ENCODE data around the gene ADAP1.

The ADAP1 gene

GRCh38 chr7:996079-996872 is 41.8 kb upstream of the ADAP1 start:
- Histone ChIP-seq H3K36me3 (ENCODE audit: low read length) (no peaks in the 10 kb centered on the region), H2AFZ (ENCODE audit: low read depth, low read length, severe bottlenecking) (no peak overlapping the region), H4K20me1 (ENCODE audit: low read depth, low read length) (no peaks in the 10 kb centered on the region), H3K79me2 (ENCODE audit: insufficient read depth, low read length) (no peaks in the 10 kb centered on the region), H3K4me2 (ENCODE audit: low read depth, low read length, poor library complexity, severe bottlenecking) (peak overlapping the region; percentile 11), H3K4me3 (ENCODE audit: insufficient read depth, low read length, poor library complexity, severe bottlenecking) (no peak overlapping the region), H3F3A (ENCODE audit: insufficient read depth) (peaks cover 33% of the 10 kb centered on the region), H3K9ac (ENCODE audit: low read length) (peak overlapping the region; percentile 8; the same call in 1 of the 2 replicates), H3K9me2 (replicated peaks; ENCODE audit: insufficient read depth, low read length) (no peaks in the 10 kb centered on the region), H3K27me3 (ENCODE audit: low read length) (no peaks in the 10 kb centered on the region), H3K27ac (ENCODE audit: low read depth, low read length) (peak overlapping the region; percentile 63), H3K9me3 (ENCODE audit: insufficient read depth, low read length) (no peaks in the 10 kb centered on the region)
- TF ChIP-seq, protein P1, sequence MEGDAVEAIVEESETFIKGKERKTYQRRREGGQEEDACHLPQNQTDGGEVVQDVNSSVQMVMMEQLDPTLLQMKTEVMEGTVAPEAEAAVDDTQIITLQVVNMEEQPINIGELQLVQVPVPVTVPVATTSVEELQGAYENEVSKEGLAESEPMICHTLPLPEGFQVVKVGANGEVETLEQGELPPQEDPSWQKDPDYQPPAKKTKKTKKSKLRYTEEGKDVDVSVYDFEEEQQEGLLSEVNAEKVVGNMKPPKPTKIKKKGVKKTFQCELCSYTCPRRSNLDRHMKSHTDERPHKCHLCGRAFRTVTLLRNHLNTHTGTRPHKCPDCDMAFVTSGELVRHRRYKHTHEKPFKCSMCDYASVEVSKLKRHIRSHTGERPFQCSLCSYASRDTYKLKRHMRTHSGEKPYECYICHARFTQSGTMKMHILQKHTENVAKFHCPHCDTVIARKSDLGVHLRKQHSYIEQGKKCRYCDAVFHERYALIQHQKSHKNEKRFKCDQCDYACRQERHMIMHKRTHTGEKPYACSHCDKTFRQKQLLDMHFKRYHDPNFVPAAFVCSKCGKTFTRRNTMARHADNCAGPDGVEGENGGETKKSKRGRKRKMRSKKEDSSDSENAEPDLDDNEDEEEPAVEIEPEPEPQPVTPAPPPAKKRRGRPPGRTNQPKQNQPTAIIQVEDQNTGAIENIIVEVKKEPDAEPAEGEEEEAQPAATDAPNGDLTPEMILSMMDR (IDR thresholded peaks at IDR 0.05; ENCODE audit: insufficient read depth, low read length, poor library complexity, severe bottlenecking), result no peak
- TF ChIP-seq EZH2phosphoT487 (conservative IDR thresholded peaks at IDR 0.05; ENCODE audit: low read length), result no peak

DNA sequence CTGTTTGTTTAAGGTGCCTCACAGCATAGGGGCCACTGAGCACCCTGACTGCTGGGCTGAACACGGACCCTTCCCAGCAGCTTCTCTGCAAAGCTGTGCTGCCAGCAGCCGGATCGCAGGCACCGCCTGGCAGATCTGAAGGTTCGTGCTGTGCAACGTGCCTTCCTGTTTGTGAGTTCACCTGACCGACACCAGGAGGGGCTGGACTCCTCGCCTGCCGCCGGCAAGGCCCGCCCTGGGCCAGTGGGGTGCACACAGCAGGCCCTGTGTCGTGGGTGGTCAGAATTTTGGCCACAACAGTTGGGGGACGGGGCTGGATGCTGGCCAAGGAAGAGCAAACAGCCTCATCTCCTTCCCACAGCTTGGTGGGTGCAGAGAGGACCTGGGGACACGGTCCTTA is 41.1 kb upstream of the ADAP1 start:
- H2AFZ ChIP-seq (ENCODE audit: low read depth, low read length, severe bottlenecking), result no peak overlapping the region
- H3K9ac ChIP-seq (ENCODE audit: low read length), result peak overlapping the region; percentile 8; the same call in 1 of the 2 replicates
- no peak for TF ChIP-seq EZH2phosphoT487 (conservative IDR thresholded peaks at IDR 0.05; ENCODE audit: low read length)
- TF ChIP-seq, protein P1 (IDR thresholded peaks at IDR 0.05; ENCODE audit: insufficient read depth, low read length, poor library complexity, severe bottlenecking), result no peak
- H3F3A ChIP-seq (ENCODE audit: insufficient read depth), result peaks cover 29% of the 10 kb centered on the region
- H3K4me2 ChIP-seq (ENCODE audit: low read depth, low read length, poor library complexity, severe bottlenecking), result peak overlapping the region; percentile 11
- H3K36me3 ChIP-seq (ENCODE audit: low read length), result no peaks in the 10 kb centered on the region
- no peaks in the 10 kb centered on the region for H3K27me3 ChIP-seq (ENCODE audit: low read length)
- no peaks in the 10 kb centered on the region for H3K79me2 ChIP-seq (ENCODE audit: insufficient read depth, low read length)
- peak overlapping the region; percentile 63 for H3K27ac ChIP-seq (ENCODE audit: low read depth, low read length)
- H3K4me3 ChIP-seq (ENCODE audit: insufficient read depth, low read length, poor library complexity, severe bottlenecking), result no peak overlapping the region
- no peaks in the 10 kb centered on the region for H3K9me3 ChIP-seq (ENCODE audit: insufficient read depth, low read length)
- no peaks in the 10 kb centered on the region for H3K9me2 ChIP-seq (replicated peaks; ENCODE audit: insufficient read depth, low read length)
- H4K20me1 ChIP-seq (ENCODE audit: low read depth, low read length), result no peaks in the 10 kb centered on the region

DNA sequence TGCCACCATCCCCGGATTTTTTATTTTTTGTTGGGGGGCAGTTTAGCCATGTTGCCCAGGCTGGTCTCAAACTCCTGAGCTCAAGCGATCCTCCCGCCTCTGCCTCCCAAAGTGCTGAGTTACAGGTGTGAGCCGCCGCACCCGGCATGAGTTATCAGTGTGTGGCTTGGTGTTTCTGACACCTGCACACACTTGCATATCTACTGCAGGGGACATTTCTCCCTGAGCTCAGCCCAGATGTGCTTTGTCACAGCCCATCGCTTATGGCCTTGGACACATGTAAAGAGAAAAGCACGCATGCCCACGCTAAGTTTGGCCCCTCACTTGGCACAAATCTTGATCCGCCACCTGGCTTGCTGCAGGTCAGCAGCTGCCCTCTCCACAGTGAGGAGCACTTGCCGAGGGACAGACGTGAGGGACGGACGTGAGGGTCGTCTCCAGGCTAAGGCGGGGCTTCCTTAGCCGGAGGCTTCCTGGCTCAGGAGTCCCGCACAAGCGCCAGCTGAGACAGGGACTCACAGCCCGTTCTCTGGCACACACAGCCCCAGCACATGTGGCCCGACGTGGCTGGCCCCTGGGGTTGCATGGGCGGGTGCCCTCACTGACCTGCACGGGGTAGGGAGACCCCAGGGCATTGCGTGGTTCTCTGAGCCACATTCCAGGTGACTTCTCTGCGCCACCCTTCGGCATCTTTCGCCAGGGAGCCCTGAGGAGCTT is 40.3 kb upstream of the ADAP1 start:
- H3K4me2 ChIP-seq (ENCODE audit: low read depth, low read length, poor library complexity, severe bottlenecking), result peak overlapping the region; percentile 11

More for the DNA sequence above, 40.3 kb upstream of the ADAP1 start:
- no peaks in the 10 kb centered on the region for H3K36me3 ChIP-seq (ENCODE audit: low read length)
- H3K79me2 ChIP-seq (ENCODE audit: insufficient read depth, low read length), result no peaks in the 10 kb centered on the region
- no peaks in the 10 kb centered on the region for H4K20me1 ChIP-seq (ENCODE audit: low read depth, low read length)
- no peak overlapping the region for H3K4me3 ChIP-seq (ENCODE audit: insufficient read depth, low read length, poor library complexity, severe bottlenecking)
- peak overlapping the region; percentile 0; the same call in 1 of the 2 replicates for H3K9ac ChIP-seq (ENCODE audit: low read length)
- TF ChIP-seq EZH2phosphoT487 (conservative IDR thresholded peaks at IDR 0.05; ENCODE audit: low read length), result no peak
- TF ChIP-seq, protein P1 (IDR thresholded peaks at IDR 0.05; ENCODE audit: insufficient read depth, low read length, poor library complexity, severe bottlenecking), result no peak
- no peaks in the 10 kb centered on the region for H3K27me3 ChIP-seq (ENCODE audit: low read length)
- no peaks in the 10 kb centered on the region for H3K9me3 ChIP-seq (ENCODE audit: insufficient read depth, low read length)
- peaks cover 22% of the 10 kb centered on the region for H3F3A ChIP-seq (ENCODE audit: insufficient read depth)
- peak overlapping the region; percentile 63 for H3K27ac ChIP-seq (ENCODE audit: low read depth, low read length)
- H3K9me2 ChIP-seq (replicated peaks; ENCODE audit: insufficient read depth, low read length), result no peaks in the 10 kb centered on the region
- no peak overlapping the region for H2AFZ ChIP-seq (ENCODE audit: low read depth, low read length, severe bottlenecking)
